Endodermal cell (in vitro differentiated cells): ENCODE results near the gene BMP2K. TPM values are rescaled to one million over a fixed set of nuclear protein-coding genes. Genes with fewer than 3 reads are reported as not detected.

ENCODE experiments used
- DNase-seq: peaks from one replicate; pipeline ENCODE4 v3.0.0-alpha.2; 2017
- H3K27ac ChIP-seq: 2 replicates; pipeline ENCODE4 v1.5.1; 2013; ENCODE audit warnings: mild to moderate bottlenecking, low read depth, low read length, moderate library complexity
- H3K27me3 ChIP-seq: 2 replicates; pipeline ENCODE4 v1.6.1; 2013; ENCODE audit warnings: mild to moderate bottlenecking, low read length, moderate library complexity; ENCODE audit not compliant: insufficient read depth, control insufficient read depth, poor library complexity, severe bottlenecking
- H3K36me3 ChIP-seq: 2 replicates; pipeline ENCODE4 v1.7.0; 2013; ENCODE audit warnings: mild to moderate bottlenecking, low read length, moderate library complexity; ENCODE audit not compliant: control insufficient read depth, insufficient read depth
- H3K4me1 ChIP-seq: one replicate; pipeline ENCODE4 v1.7.0; 2013; ENCODE audit warnings: low read length; ENCODE audit not compliant: control insufficient read depth, insufficient read depth
- H3K4me3 ChIP-seq: 2 replicates; pipeline ENCODE4 v1.5.1; 2013; ENCODE audit warnings: mild to moderate bottlenecking, low read length, moderate library complexity
- H3K9ac ChIP-seq: 2 replicates; pipeline ENCODE4 v1.6.1; 2013; ENCODE audit warnings: mild to moderate bottlenecking, low read length, moderate library complexity; ENCODE audit not compliant: poor library complexity, severe bottlenecking; ENCODE audit errors: extremely low read depth
- H3K9me3 ChIP-seq: 2 replicates; pipeline ENCODE4 v1.6.1; 2013; ENCODE audit warnings: mild to moderate bottlenecking, low read length, moderate library complexity; ENCODE audit not compliant: control insufficient read depth
- H3K27ac Mint-ChIP-seq: 2 replicates; pipeline ENCODE4 v1.8.0; 2020; ENCODE audit warnings: mixed read lengths
- H3K27me3 Mint-ChIP-seq: 2 replicates; pipeline ENCODE4 v1.8.0; 2021; ENCODE audit warnings: mild to moderate bottlenecking, mixed read lengths; ENCODE audit not compliant: insufficient read depth
- H3K36me3 Mint-ChIP-seq: 2 replicates; pipeline ENCODE4 v1.8.0; 2020; ENCODE audit warnings: low read depth, mixed read lengths
- H3K4me1 Mint-ChIP-seq: 2 replicates; pipeline ENCODE4 v1.8.0; 2020; ENCODE audit warnings: mixed read lengths
- H3K4me3 Mint-ChIP-seq: 2 replicates; pipeline ENCODE4 v1.8.0; 2020; ENCODE audit warnings: mild to moderate bottlenecking, moderate library complexity, mixed read lengths
- H3K9me3 Mint-ChIP-seq: 2 replicates; pipeline ENCODE4 v1.8.0; 2020; ENCODE audit warnings: mild to moderate bottlenecking, mixed read lengths
- CTCF ChIP-seq: fragments of 200-600 bp; sonication (generic); conservative IDR thresholded peaks from 2 replicates; pipeline ENCODE4 v1.5.0; 2021; ENCODE audit warnings: antibody characterized with exemption, mild to moderate bottlenecking
- WGBS, 2 experiments: methylation state at CpG; one replicate each; pipeline versions ENCODE4 v1.1.5 to v1.1.7; 2013; ENCODE audit warnings: missing lambda C conversion rate in 2 of 2, mixed read lengths in 1 of 2; ENCODE audit not compliant: insufficient coverage in 1 of 2, insufficient read length in 1 of 2; 5-methylcytosine and 5-hydroxymethylcytosine counted together
- total RNA-seq, 2 donors: library from RNA; stranded (reverse); fragmentation: NEBNext Ultra II Directional in 1 of 2; extraction: Animal tissue kit (Norgen Biotek cat#: 25700) in 1 of 2; gene quantifications; 2 replicates in 1 of 2; 3 replicates in 1 of 2; pipeline ENCODE4 v1.2.1, GENCODE V29; 2021

The BMP2K gene
- total RNA-seq, 2 donors from 2014 or later = 39.4 to 49.1 TPM

GRCh38 chr4:78762529-78762928 is 13.6 kb upstream of the BMP2K start:
- no peaks in the 10 kb centered on the region for H3K27me3 ChIP-seq
- WGBS, 2 experiments = 100% methylated on average over 2 of the region's 2 CpGs; no CpG with 5 or more reads in 1 of the 2 experiments
- H3K27ac ChIP-seq = no peak overlapping the region
- peaks cover 1% of the 10 kb centered on the region for H3K4me1 ChIP-seq
- H3K36me3 Mint-ChIP-seq = no peaks in the 10 kb centered on the region
- H3K27me3 Mint-ChIP-seq = no peaks in the 10 kb centered on the region
- peaks cover 7% of the 10 kb centered on the region for H3K4me1 Mint-ChIP-seq
- no peak overlapping the region for H3K4me3 ChIP-seq
- H3K36me3 ChIP-seq = no peaks in the 10 kb centered on the region
- H3K27ac Mint-ChIP-seq = no peak overlapping the region
- H3K4me3 Mint-ChIP-seq = no peak overlapping the region
- H3K9me3 Mint-ChIP-seq = no peaks in the 10 kb centered on the region
- no peak overlapping the region for H3K9ac ChIP-seq
- DNase-seq = no peak
- no peak for TF ChIP-seq CTCF
- no peaks in the 10 kb centered on the region for H3K9me3 ChIP-seq

DNA sequence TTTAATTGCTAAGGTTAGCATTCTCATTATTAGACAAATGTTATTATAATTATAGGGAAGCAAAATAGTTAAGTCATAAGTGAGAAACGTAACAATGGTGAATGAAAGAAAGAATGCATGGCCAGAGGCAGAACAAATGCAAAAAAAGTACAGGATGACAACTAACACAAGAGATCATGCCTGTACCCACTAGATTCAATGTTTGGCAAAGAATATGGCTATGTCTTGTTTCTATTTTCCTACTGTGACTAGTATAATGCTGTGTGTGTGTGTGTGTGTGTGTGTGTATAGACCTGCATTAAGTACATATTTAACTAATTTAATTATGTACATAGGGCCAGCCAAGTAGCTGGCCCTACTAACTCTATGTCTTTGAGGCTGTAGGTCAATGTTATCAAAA is 12.9 kb upstream of the BMP2K start:
- Mint-ChIP-seq H3K36me3 (no peaks in the 10 kb centered on the region), H3K27ac (no peak overlapping the region), H3K27me3 (no peaks in the 10 kb centered on the region), H3K4me3 (no peak overlapping the region), H3K4me1 (peaks cover 7% of the 10 kb centered on the region), H3K9me3 (no peaks in the 10 kb centered on the region)
- Histone ChIP-seq H3K4me1 (no peaks in the 10 kb centered on the region), H3K36me3 (no peaks in the 10 kb centered on the region), H3K27me3 (no peaks in the 10 kb centered on the region), H3K9me3 (no peaks in the 10 kb centered on the region), H3K4me3 (no peak overlapping the region), H3K9ac (no peak overlapping the region), H3K27ac (no peak overlapping the region)
- no peak for TF ChIP-seq CTCF
- no peak for DNase-seq
- WGBS, 2 experiments = 80 to 90% methylated on average over 1 of the region's 1 CpG

GRCh38 chr4:78763763-78764387 is 12.3 kb upstream of the BMP2K start:
- Histone ChIP-seq H3K9ac (no peak overlapping the region), H3K27me3 (no peaks in the 10 kb centered on the region), H3K4me1 (no peaks in the 10 kb centered on the region), H3K4me3 (no peak overlapping the region), H3K9me3 (no peaks in the 10 kb centered on the region), H3K27ac (no peak overlapping the region), H3K36me3 (no peaks in the 10 kb centered on the region)
- TF ChIP-seq CTCF = no peak
- WGBS, 2 experiments = 89% methylated on average over 3 of the region's 3 CpGs; no CpG with 5 or more reads in 1 of the 2 experiments
- H3K36me3 Mint-ChIP-seq = no peaks in the 10 kb centered on the region
- no peaks in the 10 kb centered on the region for H3K9me3 Mint-ChIP-seq
- peaks cover 7% of the 10 kb centered on the region for H3K4me1 Mint-ChIP-seq
- no peak overlapping the region for H3K27ac Mint-ChIP-seq
- no peaks in the 10 kb centered on the region for H3K27me3 Mint-ChIP-seq
- no peak overlapping the region for H3K4me3 Mint-ChIP-seq
- DNase-seq = no peak
